ENCODE results near the gene OR7G3. TPM values are rescaled to one million over a fixed set of nuclear protein-coding genes. Genes with fewer than 3 reads are reported as not detected.

Gene OR7G3
- total and polyA plus RNA-seq, 2 donors (not counting 1 experiment from before 2014, with no cell fraction given), result not detected

- TF ChIP-seq, protein P1, sequence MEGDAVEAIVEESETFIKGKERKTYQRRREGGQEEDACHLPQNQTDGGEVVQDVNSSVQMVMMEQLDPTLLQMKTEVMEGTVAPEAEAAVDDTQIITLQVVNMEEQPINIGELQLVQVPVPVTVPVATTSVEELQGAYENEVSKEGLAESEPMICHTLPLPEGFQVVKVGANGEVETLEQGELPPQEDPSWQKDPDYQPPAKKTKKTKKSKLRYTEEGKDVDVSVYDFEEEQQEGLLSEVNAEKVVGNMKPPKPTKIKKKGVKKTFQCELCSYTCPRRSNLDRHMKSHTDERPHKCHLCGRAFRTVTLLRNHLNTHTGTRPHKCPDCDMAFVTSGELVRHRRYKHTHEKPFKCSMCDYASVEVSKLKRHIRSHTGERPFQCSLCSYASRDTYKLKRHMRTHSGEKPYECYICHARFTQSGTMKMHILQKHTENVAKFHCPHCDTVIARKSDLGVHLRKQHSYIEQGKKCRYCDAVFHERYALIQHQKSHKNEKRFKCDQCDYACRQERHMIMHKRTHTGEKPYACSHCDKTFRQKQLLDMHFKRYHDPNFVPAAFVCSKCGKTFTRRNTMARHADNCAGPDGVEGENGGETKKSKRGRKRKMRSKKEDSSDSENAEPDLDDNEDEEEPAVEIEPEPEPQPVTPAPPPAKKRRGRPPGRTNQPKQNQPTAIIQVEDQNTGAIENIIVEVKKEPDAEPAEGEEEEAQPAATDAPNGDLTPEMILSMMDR (IDR thresholded peaks at IDR 0.05), result no peak
- no peak for TF ChIP-seq EZH2 (IDR thresholded peaks at IDR 0.05; ENCODE audit: borderline replicate concordance, insufficient read depth, low read depth, low read length, poor library complexity, severe bottlenecking)
- Histone ChIP-seq H3K9ac (ENCODE audit: low read length) (no peak within 1 kb of the TSS), H3K79me2 (ENCODE audit: control insufficient read depth, insufficient read depth, low read length) (no peaks in the 10 kb centered on the region), H3K9me3 (ENCODE audit: control extremely low read depth in 1 of 3, control insufficient read depth in 2 of 3, insufficient read depth in 1 of 3, low read length in 2 of 3) (no peaks in the 10 kb centered on the region), H4K20me1 (ENCODE audit: control insufficient read depth, insufficient read depth, low read length, poor library complexity, severe bottlenecking) (no peaks in the 10 kb centered on the region), H3K4me2 (replicated peaks; ENCODE audit: low read depth, low read length, poor library complexity, severe bottlenecking) (no peak within 1 kb of the TSS), H2AFZ (ENCODE audit: insufficient read depth, low read depth, low read length, poor library complexity, severe bottlenecking) (no peak within 1 kb of the TSS), H3K36me3 (replicated peaks in 1 of 2; ENCODE audit: control extremely low read depth in 1 of 2, control insufficient read depth in 1 of 2, extremely low read depth in 1 of 2, insufficient read depth in 2 of 2, low read length in 1 of 2) (no peaks in the 10 kb centered on the region), H3K4me3 (ENCODE audit: control extremely low read depth in 1 of 5, extremely low read depth in 1 of 5, insufficient read depth in 1 of 5, low read depth in 2 of 5, low read length in 4 of 5) (no peak within 1 kb of the TSS), H3K27ac (ENCODE audit: low read length in 2 of 2) (no peak within 1 kb of the TSS), H3K4me1 (ENCODE audit: control insufficient read depth in 2 of 2, insufficient read depth in 2 of 2, low read length in 2 of 2) (no peaks in the 10 kb centered on the region), H3K27me3 (replicated peaks in 1 of 4; ENCODE audit: control extremely low read depth in 1 of 4, control insufficient read depth in 3 of 4, insufficient read depth in 4 of 4, low read length in 3 of 4) (no peaks in the 10 kb centered on the region)
- DNase-seq (no peak), ATAC-seq (ENCODE audit: low read depth) (no peak)
- Mint-ChIP-seq H3K27ac (no peak within 1 kb of the TSS), H3K9me3 (ENCODE audit: insufficient read depth) (no peaks in the 10 kb centered on the region), H3K4me3 (no peak within 1 kb of the TSS), H3K4me1 (no peaks in the 10 kb centered on the region), H3K27me3 (peaks cover 23% of the 10 kb centered on the region)
- intact Hi-C loops (cut with micrococcal nuclease), result no loop called here
- POLR2A ChIA-PET, result no interaction called here
- CTCF ChIA-PET, result interaction anchor here (0.6 kb wide), 1 partner anchor 445 kb away, joined by 3 read pairs; no protein-coding TSS in a partner anchor
- WGBS (ENCODE audit: insufficient coverage), result no CpG with 5 or more reads among the region's 2 CpGs
Observed at GRCh38 chr19:9086761-9087160, 40.0 kb downstream of the OR7G3 start, which contains the start of gene OR1M1. Gene OR1M1, plus strand, starts transcription at chr19:9087061. Its CDS starts 6,184 bp downstream, at chr19:9093245.

DNA sequence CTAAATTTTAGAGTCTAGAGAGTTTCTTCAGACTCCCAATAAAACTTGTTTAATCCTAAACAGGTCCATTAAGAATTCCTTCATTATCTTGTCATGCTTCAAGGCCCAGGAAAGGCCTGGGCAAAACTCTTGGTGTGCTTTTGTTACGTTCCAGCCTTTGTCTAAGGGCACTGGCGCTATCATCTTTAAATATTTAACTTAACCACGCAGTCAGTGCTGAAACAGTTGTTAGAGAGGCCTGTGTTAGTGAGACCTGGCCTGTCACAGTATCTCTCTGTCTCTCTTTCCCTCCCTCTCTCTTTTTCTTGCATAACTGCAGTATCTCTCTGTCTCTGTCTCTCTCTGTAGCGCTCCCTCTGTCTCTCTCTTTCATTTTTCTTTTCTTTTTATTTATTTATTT, 48.1 kb downstream of the OR7G3 start:
- H3K27me3 ChIP-seq (replicated peaks in 1 of 4; ENCODE audit: control extremely low read depth in 1 of 4, control insufficient read depth in 3 of 4, insufficient read depth in 4 of 4, low read length in 3 of 4), result no peaks in the 10 kb centered on the region
- H3K36me3 ChIP-seq (replicated peaks in 1 of 2; ENCODE audit: control extremely low read depth in 1 of 2, control insufficient read depth in 1 of 2, extremely low read depth in 1 of 2, insufficient read depth in 2 of 2, low read length in 1 of 2), result no peaks in the 10 kb centered on the region
- Mint-ChIP-seq H3K27me3 (peaks cover 5% of the 10 kb centered on the region), H3K4me1 (no peaks in the 10 kb centered on the region), H3K27ac (no peak overlapping the region), H3K4me3 (no peak overlapping the region), H3K9me3 (ENCODE audit: insufficient read depth) (no peaks in the 10 kb centered on the region)
- H3K4me2 ChIP-seq (replicated peaks; ENCODE audit: low read depth, low read length, poor library complexity, severe bottlenecking), result no peak overlapping the region
- no peak for TF ChIP-seq EZH2 (IDR thresholded peaks at IDR 0.05; ENCODE audit: borderline replicate concordance, insufficient read depth, low read depth, low read length, poor library complexity, severe bottlenecking)
- TF ChIP-seq, protein P1 (IDR thresholded peaks at IDR 0.05), result no peak
- no peaks in the 10 kb centered on the region for H4K20me1 ChIP-seq (ENCODE audit: control insufficient read depth, insufficient read depth, low read length, poor library complexity, severe bottlenecking)
- ChIA-PET POLR2A (no interaction called here), CTCF (no interaction called here)
- no peak overlapping the region for H3K9ac ChIP-seq (ENCODE audit: low read length)
- DNase-seq (no peak), ATAC-seq (ENCODE audit: low read depth) (no peak)
- no peaks in the 10 kb centered on the region for H3K9me3 ChIP-seq (ENCODE audit: control extremely low read depth in 1 of 3, control insufficient read depth in 2 of 3, insufficient read depth in 1 of 3, low read length in 2 of 3)
- H3K27ac ChIP-seq (ENCODE audit: low read length in 2 of 2), result no peak overlapping the region
- WGBS (ENCODE audit: insufficient coverage), result 100% methylated on average over 1 of the region's 4 CpGs
- H2AFZ ChIP-seq (ENCODE audit: insufficient read depth, low read depth, low read length, poor library complexity, severe bottlenecking), result no peak overlapping the region
- H3K79me2 ChIP-seq (ENCODE audit: control insufficient read depth, insufficient read depth, low read length), result no peaks in the 10 kb centered on the region
- intact Hi-C loops (cut with micrococcal nuclease), result no loop called here
- H3K4me1 ChIP-seq (ENCODE audit: control insufficient read depth in 2 of 2, insufficient read depth in 2 of 2, low read length in 2 of 2), result peaks cover 0 to 2% of the 10 kb centered on the region in 2 donors
- no peak overlapping the region for H3K4me3 ChIP-seq (ENCODE audit: control extremely low read depth in 1 of 5, extremely low read depth in 1 of 5, insufficient read depth in 1 of 5, low read depth in 2 of 5, low read length in 4 of 5)

Measured in B cell (primary cell).